GM23338 (cell line): ENCODE results near the gene ARHGEF16. TPM values are rescaled to one million over a fixed set of nuclear protein-coding genes. Genes with fewer than 3 reads are reported as not detected.

Experiments used
- ATAC-seq: fragments of 200-7000 bp; cut with Tn5 transposase; 3 replicates; pipeline ENCODE4 v1.9.1; 2020
- DNase-seq: peaks from one replicate; pipeline ENCODE4 v3.0.0-alpha.2; 2015; ENCODE audit warnings: low spot score
- H2AFZ ChIP-seq: fragments of 200-600 bp; sonication (generic); 2 replicates; pipeline ENCODE4 v1.8.0; 2016; ENCODE audit warnings: antibody characterized with exemption, mild to moderate bottlenecking, moderate library complexity
- H3F3A ChIP-seq: fragments of 200-600 bp; sonication (generic); replicated peaks from 2 replicates; pipeline ENCODE4 v1.8.0; 2017; ENCODE audit warnings: antibody characterized with exemption, mixed run types, low read depth
- H3K27ac ChIP-seq: fragments of 200-600 bp; sonication (generic); 2 replicates; pipeline ENCODE4 v1.6.1; 2016; ENCODE audit warnings: low read depth
- H3K27me3 ChIP-seq: fragments of 200-600 bp; sonication (generic); 2 replicates; pipeline ENCODE4 v1.8.0; 2016; ENCODE audit warnings: mild to moderate bottlenecking, mixed run types, moderate library complexity; ENCODE audit not compliant: insufficient read depth
- H3K36me3 ChIP-seq: fragments of 200-600 bp; sonication (generic); 2 replicates; pipeline ENCODE4 v1.8.0; 2016; ENCODE audit warnings: mild to moderate bottlenecking; ENCODE audit not compliant: insufficient read depth
- H3K4me1 ChIP-seq: fragments of 200-600 bp; sonication (generic); 2 replicates; pipeline ENCODE4 v1.8.0; 2016; ENCODE audit warnings: mild to moderate bottlenecking, moderate library complexity; ENCODE audit not compliant: insufficient read depth
- H3K4me2 ChIP-seq: fragments of 200-600 bp; sonication (generic); 2 replicates; pipeline ENCODE4 v1.7.1; 2017; ENCODE audit warnings: mixed run types
- H3K4me3 ChIP-seq: fragments of 200-600 bp; sonication (generic); 2 replicates; pipeline ENCODE4 v1.6.1; 2016; ENCODE audit warnings: mixed run types
- H3K79me2 ChIP-seq: fragments of 200-600 bp; sonication (generic); replicated peaks from 2 replicates; pipeline ENCODE4 v1.8.0; 2017; ENCODE audit warnings: mild to moderate bottlenecking; ENCODE audit not compliant: insufficient read depth
- H3K9me2 ChIP-seq: fragments of 200-600 bp; sonication (generic); 2 replicates; pipeline ENCODE4 v1.8.0; 2017; ENCODE audit not compliant: insufficient read depth
- H4K20me1 ChIP-seq: fragments of 200-600 bp; sonication (generic); replicated peaks from 2 replicates; pipeline ENCODE4 v1.8.0; 2017; ENCODE audit warnings: mild to moderate bottlenecking; ENCODE audit not compliant: insufficient read depth
- H3K27ac Mint-ChIP-seq: 2 replicates; pipeline ENCODE4 v1.8.0; 2020; ENCODE audit warnings: inconsistent platforms, mild to moderate bottlenecking, moderate library complexity, mixed read lengths
- H3K27me3 Mint-ChIP-seq: 3 replicates; pipeline ENCODE4 v1.8.0; 2022; ENCODE audit warnings: low read depth, mild to moderate bottlenecking, moderate library complexity, mixed read lengths, inconsistent platforms; ENCODE audit not compliant: insufficient read depth, poor library complexity
- H3K36me3 Mint-ChIP-seq: 3 replicates; pipeline ENCODE4 v1.8.0; 2021; ENCODE audit warnings: low read depth, mild to moderate bottlenecking, inconsistent platforms, moderate library complexity, mixed read lengths
- H3K4me1 Mint-ChIP-seq: 3 replicates; pipeline ENCODE4 v1.8.0; 2020; ENCODE audit warnings: mild to moderate bottlenecking, inconsistent platforms, mixed read lengths
- H3K4me3 Mint-ChIP-seq: 3 replicates; pipeline ENCODE4 v1.8.0; 2021; ENCODE audit warnings: moderate library complexity, mild to moderate bottlenecking, inconsistent platforms, mixed read lengths
- H3K9me3 Mint-ChIP-seq: 3 replicates; pipeline ENCODE4 v1.8.0; 2020; ENCODE audit warnings: moderate library complexity, mild to moderate bottlenecking, inconsistent platforms, mixed read lengths
- CTCF ChIP-seq, 2 experiments: fragments of 200-600 bp in 1 of 2; sonication (generic) in 1 of 2; conservative IDR thresholded peaks; 2 replicates each; pipeline versions ENCODE4 v1.5.1 to v1.6.1; 2016 to 2017; ENCODE audit warnings: antibody characterized with exemption in 2 of 2, low read depth in 2 of 2, mild to moderate bottlenecking in 2 of 2, moderate library complexity in 1 of 2
- ETS1 ChIP-seq: IDR thresholded peaks from 2 replicates; pipeline ENCODE4 v1.6.1; 2016; ENCODE audit warnings: antibody characterized with exemption
- EZH2 ChIP-seq: fragments of 200-600 bp; sonication (generic); IDR thresholded peaks from one replicate; pipeline ENCODE4 v1.8.0; 2017; ENCODE audit warnings: antibody characterized with exemption, mild to moderate bottlenecking, low read depth; ENCODE audit not compliant: unreplicated experiment
- EZH2phosphoT487 ChIP-seq: fragments of 200-600 bp; sonication (generic); IDR thresholded peaks from one replicate; pipeline ENCODE4 v1.8.1; 2018; ENCODE audit warnings: antibody characterized with exemption; ENCODE audit not compliant: unreplicated experiment
- REST ChIP-seq: IDR thresholded peaks from one replicate; pipeline ENCODE4 v1.6.1; 2018; ENCODE audit warnings: antibody characterized with exemption; ENCODE audit not compliant: unreplicated experiment
- STAT1 ChIP-seq: IDR thresholded peaks from one replicate; pipeline ENCODE4 v1.6.1; 2016; ENCODE audit warnings: antibody characterized with exemption; ENCODE audit not compliant: unreplicated experiment
- ZNF331 ChIP-seq: fragments of 250-450 bp; sonication (Bioruptor Pico); IDR thresholded peaks from 2 replicates; pipeline ENCODE4 v1.5.0; 2020; ENCODE audit warnings: low read depth, mild to moderate bottlenecking, moderate library complexity
- polyA plus RNA-seq: library from polyadenylated mRNA; unstranded; fragments of >200 nt; fragmentation: Nextera tagmentation; extraction: Ambion mirVana; gene quantifications from 2 replicates; pipeline ENCODE4 v1.2.1, GENCODE V29; 2016
- total RNA-seq: library from RNA; depleted of rRNA; stranded (reverse); fragments of >200 nt; shearing (Covaris generic); gene quantifications from 2 replicates; pipeline ENCODE4 v1.2.3, GENCODE V29; 2014

The ARHGEF16 gene
- total and polyA plus RNA-seq, 2 experiments from 2014 or later, result 12.2 to 29.3 TPM

GRCh38 chr1:3522112-3522511 is 67.6 kb downstream of the ARHGEF16 start:
- Histone ChIP-seq H3K4me1 (no peaks in the 10 kb centered on the region), H3K4me2 (no peak overlapping the region), H3K4me3 (no peak overlapping the region), H3K27me3 (no peaks in the 10 kb centered on the region), H2AFZ (no peak overlapping the region), H3F3A (no peaks in the 10 kb centered on the region), H4K20me1 (0 out of 2 replicates have a peak, but pooled peaks cover 2% of the 10 kb centered on the region), H3K27ac (no peak overlapping the region), H3K79me2 (no peaks in the 10 kb centered on the region), H3K36me3 (no peaks in the 10 kb centered on the region), H3K9me2 (no peaks in the 10 kb centered on the region)
- Mint-ChIP-seq H3K9me3 (no peaks in the 10 kb centered on the region), H3K36me3 (no peaks in the 10 kb centered on the region), H3K4me1 (no peaks in the 10 kb centered on the region), H3K27me3 (peaks cover 6% of the 10 kb centered on the region), H3K4me3 (no peak overlapping the region), H3K27ac (no peak overlapping the region)
- ATAC-seq (no peak), DNase-seq (no peak)
- no peak for TF ChIP-seq EZH2
- no peak for TF ChIP-seq CTCF (conservative IDR thresholded peaks at IDR 0.05; ENCODE audit: low read depth in 2 of 2)
- TF ChIP-seq REST, result no peak
- no peak for TF ChIP-seq EZH2phosphoT487
- TF ChIP-seq ETS1, result no peak

- H3K4me3 Mint-ChIP-seq, result no peak overlapping the region
- peaks cover 6% of the 10 kb centered on the region for H3K27me3 Mint-ChIP-seq
- Histone ChIP-seq H2AFZ (no peak overlapping the region), H3K27ac (no peak overlapping the region), H3K4me2 (no peak overlapping the region), H3K4me3 (no peak overlapping the region), H4K20me1 (0 out of 2 replicates have a peak, but pooled peaks cover 6% of the 10 kb centered on the region), H3K9me2 (no peaks in the 10 kb centered on the region), H3K79me2 (no peaks in the 10 kb centered on the region), H3K36me3 (no peaks in the 10 kb centered on the region), H3K4me1 (no peaks in the 10 kb centered on the region), H3K27me3 (no peaks in the 10 kb centered on the region), H3F3A (no peaks in the 10 kb centered on the region)
- H3K36me3 Mint-ChIP-seq, result no peaks in the 10 kb centered on the region
- no peak for DNase-seq
- H3K27ac Mint-ChIP-seq, result no peak overlapping the region
- no peaks in the 10 kb centered on the region for H3K9me3 Mint-ChIP-seq
- no peaks in the 10 kb centered on the region for H3K4me1 Mint-ChIP-seq
- ATAC-seq, result no peak
- TF ChIP-seq STAT1 (no peak), ETS1 (no peak), ZNF331 (CRISPR knock-in tag) (no peak)
These were observed 68.2 kb downstream of the ARHGEF16 start for GRCh38 chr1:3522564-3523265.
